ENCODE results near the gene AGL. TPM values are rescaled to one million over a fixed set of nuclear protein-coding genes. Genes with fewer than 3 reads are reported as not detected.

Gene AGL
- total and polyA plus RNA-seq, 2 of the 13 experiments (the other 11 are each of a cell fraction or from before 2014, with no cell fraction given): 4.3 to 13.1 TPM

DNA sequence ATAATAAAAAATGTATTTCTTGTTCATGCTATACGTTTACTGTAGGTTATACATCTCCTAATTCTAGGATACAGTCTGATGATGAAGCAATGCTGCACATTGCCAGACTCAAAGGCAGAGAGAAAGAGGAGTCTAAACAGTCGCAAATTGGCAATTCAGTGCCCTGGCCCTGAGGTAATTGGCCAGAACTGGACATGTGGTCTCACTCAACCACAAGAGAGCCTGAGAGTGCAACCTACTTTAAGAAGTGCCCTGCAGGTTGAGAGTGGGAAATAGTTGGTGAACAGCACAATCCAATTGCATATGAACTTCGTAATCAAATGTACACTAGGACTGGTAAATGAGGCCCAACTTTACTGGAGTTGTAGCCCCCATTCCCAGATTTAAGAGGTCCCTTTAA is 114.6 kb downstream of the AGL start:
- no peak overlapping the region for H3K9ac ChIP-seq (ENCODE audit: insufficient read depth, low read depth, low read length)
- no peaks in the 10 kb centered on the region for H3K9me3 ChIP-seq (ENCODE audit: low read length)
- no peak overlapping the region for H3K4me3 ChIP-seq (replicated peaks in 1 of 3; ENCODE audit: insufficient read depth in 1 of 3, low read depth in 2 of 3, low read length in 3 of 3)
- H2AFZ ChIP-seq (ENCODE audit: low read length): no peak overlapping the region
- H3K79me2 ChIP-seq (ENCODE audit: insufficient read depth, low read length): no peaks in the 10 kb centered on the region
- BruUV-seq (replicated peaks): no TSS peak
- intact Hi-C loops (cut with micrococcal nuclease; ENCODE audit: unreplicated experiment) (loop anchor here (10.0 kb wide), 1 partner anchor 170 kb away; the partner anchor contains the start of genes SASS6 and TRMT13), in situ Hi-C loops (cut with HindIII; ENCODE audit: extremely low pct_ligation_motif_present, low pct_unique_long_range_greater_than_20kb) (no loop called here)
- peak overlapping the region; percentile 23; the same call in 1 of the 2 replicates for H3K4me2 ChIP-seq (ENCODE audit: low read depth, low read length)
- H3K36me3 ChIP-seq (replicated peaks in 1 of 2; ENCODE audit: control insufficient read depth in 1 of 2, insufficient read depth in 2 of 2, low read length in 2 of 2): no peaks in the 10 kb centered on the region
- TF ChIP-seq SRSF1 (optimal IDR thresholded peaks at IDR 0.05; ENCODE audit: low read depth, low read length) (no peak), ZNF296 (CRISPR knock-in tag; conservative IDR thresholded peaks at IDR 0.05) (no peak), SYNCRIP (IDR thresholded peaks at IDR 0.05; ENCODE audit: insufficient read depth, low read depth, low read length) (no peak), ZNF816 (CRISPR knock-in tag; IDR thresholded peaks at IDR 0.05; ENCODE audit: borderline replicate concordance) (no peak), ZNF17 (CRISPR knock-in tag; IDR thresholded peaks at IDR 0.05) (no peak), ZNF430 (CRISPR knock-in tag; IDR thresholded peaks at IDR 0.05) (no peak), GLI4 (CRISPR knock-in tag; IDR thresholded peaks at IDR 0.05; ENCODE audit: borderline replicate concordance) (no peak)
- TF ChIP-seq, protein P1, sequence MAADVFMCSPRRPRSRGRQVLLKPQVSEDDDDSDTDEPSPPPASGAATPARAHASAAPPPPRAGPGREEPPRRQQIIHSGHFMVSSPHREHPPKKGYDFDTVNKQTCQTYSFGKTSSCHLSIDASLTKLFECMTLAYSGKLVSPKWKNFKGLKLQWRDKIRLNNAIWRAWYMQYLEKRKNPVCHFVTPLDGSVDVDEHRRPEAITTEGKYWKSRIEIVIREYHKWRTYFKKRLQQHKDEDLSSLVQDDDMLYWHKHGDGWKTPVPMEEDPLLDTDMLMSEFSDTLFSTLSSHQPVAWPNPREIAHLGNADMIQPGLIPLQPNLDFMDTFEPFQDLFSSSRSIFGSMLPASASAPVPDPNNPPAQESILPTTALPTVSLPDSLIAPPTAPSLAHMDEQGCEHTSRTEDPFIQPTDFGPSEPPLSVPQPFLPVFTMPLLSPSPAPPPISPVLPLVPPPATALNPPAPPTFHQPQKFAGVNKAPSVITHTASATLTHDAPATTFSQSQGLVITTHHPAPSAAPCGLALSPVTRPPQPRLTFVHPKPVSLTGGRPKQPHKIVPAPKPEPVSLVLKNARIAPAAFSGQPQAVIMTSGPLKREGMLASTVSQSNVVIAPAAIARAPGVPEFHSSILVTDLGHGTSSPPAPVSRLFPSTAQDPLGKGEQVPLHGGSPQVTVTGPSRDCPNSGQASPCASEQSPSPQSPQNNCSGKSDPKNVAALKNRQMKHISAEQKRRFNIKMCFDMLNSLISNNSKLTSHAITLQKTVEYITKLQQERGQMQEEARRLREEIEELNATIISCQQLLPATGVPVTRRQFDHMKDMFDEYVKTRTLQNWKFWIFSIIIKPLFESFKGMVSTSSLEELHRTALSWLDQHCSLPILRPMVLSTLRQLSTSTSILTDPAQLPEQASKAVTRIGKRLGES (CRISPR knock-in tag; IDR thresholded peaks at IDR 0.05; ENCODE audit: borderline replicate concordance): no peak
- TF ChIP-seq, protein P2, sequence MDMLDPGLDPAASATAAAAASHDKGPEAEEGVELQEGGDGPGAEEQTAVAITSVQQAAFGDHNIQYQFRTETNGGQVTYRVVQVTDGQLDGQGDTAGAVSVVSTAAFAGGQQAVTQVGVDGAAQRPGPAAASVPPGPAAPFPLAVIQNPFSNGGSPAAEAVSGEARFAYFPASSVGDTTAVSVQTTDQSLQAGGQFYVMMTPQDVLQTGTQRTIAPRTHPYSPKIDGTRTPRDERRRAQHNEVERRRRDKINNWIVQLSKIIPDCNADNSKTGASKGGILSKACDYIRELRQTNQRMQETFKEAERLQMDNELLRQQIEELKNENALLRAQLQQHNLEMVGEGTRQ (IDR thresholded peaks at IDR 0.05; ENCODE audit: low read depth, low read length): no peak
- TF ChIP-seq, protein P2 (CRISPR knock-in tag; IDR thresholded peaks at IDR 0.05; ENCODE audit: borderline replicate concordance): peak; percentile 17; the same call in 1 of the 2 replicates
- no peaks in the 10 kb centered on the region for H4K20me1 ChIP-seq (ENCODE audit: insufficient read depth, low read length)
- ATAC-seq: no peak
- no peaks in the 10 kb centered on the region for H3K27me3 ChIP-seq (ENCODE audit: control insufficient read depth in 1 of 2, insufficient read depth in 2 of 2, low read length in 2 of 2)
- peak; percentile 7 for DNase-seq (ENCODE audit: low spot score)
- ChIA-PET POLR2A (no interaction called here), CTCF (ENCODE audit: low intra/inter-chr PET ratio, low total read pairs) (no interaction called here)
- H3K4me1 ChIP-seq (ENCODE audit: insufficient read depth, low read length): peaks cover 8% of the 10 kb centered on the region; the same call in 1 of the 2 replicates
- no peak for FAIRE-seq
- H3K27ac ChIP-seq (ENCODE audit: extremely low read length, insufficient read depth, low read length): no peak overlapping the region
- 23% methylated on average over 3 of the region's 3 CpGs for WGBS (ENCODE audit: low lambda C conversion rate)

Measured in HepG2 (cell line).